ENCODE data around the gene LOC128125822.

DNA sequence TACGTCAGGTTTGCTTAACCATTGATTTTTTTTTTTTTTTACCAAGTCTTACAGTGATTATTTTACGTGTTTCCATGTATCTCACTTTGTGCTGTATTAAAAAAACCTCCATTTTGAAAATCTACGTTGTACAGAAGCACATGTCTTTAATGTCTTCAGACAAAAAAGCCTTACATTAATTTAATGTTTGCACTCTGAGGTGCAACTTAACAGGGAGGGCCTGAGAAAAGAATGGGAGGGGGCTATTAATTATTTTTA, 8.4 kb downstream of the LOC128125822 start:
- TF ChIP-seq, protein P1, sequence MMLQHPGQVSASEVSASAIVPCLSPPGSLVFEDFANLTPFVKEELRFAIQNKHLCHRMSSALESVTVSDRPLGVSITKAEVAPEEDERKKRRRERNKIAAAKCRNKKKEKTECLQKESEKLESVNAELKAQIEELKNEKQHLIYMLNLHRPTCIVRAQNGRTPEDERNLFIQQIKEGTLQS (IDR thresholded peaks at IDR 0.05), result no peak
- no peak for TF ChIP-seq ZBTB33 (IDR thresholded peaks at IDR 0.05; ENCODE audit: extremely low read depth, insufficient replicate concordance, low read length)

All from HCT116 (cell line).